UCSD-AML1 (cell line): ENCODE data around the gene TUBGCP5.
"Not testable (repeated sequence)": the region's sequence is repeated elsewhere in the genome, so short reads cannot be mapped to it uniquely, and the experiment has no call there.

Source experiments
- DNase-seq: peaks from one replicate; lab custom pipeline; 2025; ENCODE audit not compliant: unreplicated experiment; lab: John Stamatoyannopoulos, UW

Gene TUBGCP5

GRCh38 chr15:23043535-23043934 is 4.2 kb upstream of the TUBGCP5 start:
- not testable (repeated sequence) for DNase-seq

GRCh38 chr15:23041736-23042135 is 2.4 kb upstream of the TUBGCP5 start:
- not testable (repeated sequence) for DNase-seq

GRCh38 chr15:23039917-23040281 is 530 bp upstream of the TUBGCP5 start:
- no peak for DNase-seq

- no peak for DNase-seq
These were observed 635 bp downstream of the TUBGCP5 start for GRCh38 chr15:23038726-23039142.

- DNase-seq, result peak; percentile 38
These were observed 3.3 kb downstream of the TUBGCP5 start for GRCh38 chr15:23035964-23036566.

GRCh38 chr15:23033979-23034378 is 5.4 kb downstream of the TUBGCP5 start:
- DNase-seq, result no peak

GRCh38 chr15:23026218-23026617 is 13.2 kb downstream of the TUBGCP5 start:
- no peak for DNase-seq

GRCh38 chr15:23022156-23022555 is 17.2 kb downstream of the TUBGCP5 start:
- no peak for DNase-seq

- DNase-seq, result no peak
These were observed 24.9 kb downstream of the TUBGCP5 start for GRCh38 chr15:23014394-23015000.

GRCh38 chr15:23013681-23014080 is 25.7 kb downstream of the TUBGCP5 start:
- no peak for DNase-seq

GRCh38 chr15:23012616-23013015 is 26.8 kb downstream of the TUBGCP5 start:
- DNase-seq, result not testable (repeated sequence)

GRCh38 chr15:23003736-23004135 is 35.6 kb downstream of the TUBGCP5 start:
- no peak for DNase-seq

GRCh38 chr15:23002920-23003319 is 36.4 kb downstream of the TUBGCP5 start:
- DNase-seq, result no peak

- DNase-seq, result no peak
These were observed 43.6 kb downstream of the TUBGCP5 start for GRCh38 chr15:22995795-22996194.

- no peak for DNase-seq
These were observed 47.4 kb downstream of the TUBGCP5 start for GRCh38 chr15:22992024-22992326.

- no peak for DNase-seq
These were observed 49.5 kb downstream of the TUBGCP5 start for GRCh38 chr15:22989576-22990477.

- no peak for DNase-seq
These were observed 50.6 kb downstream of the TUBGCP5 start for GRCh38 chr15:22988811-22989210.

GRCh38 chr15:22981931-22982330 is 57.4 kb downstream of the TUBGCP5 start:
- DNase-seq, result not testable (repeated sequence)

GRCh38 chr15:22981051-22981840 is 58.1 kb downstream of the TUBGCP5 start:
- DNase-seq, result no peak

GRCh38 chr15:22980189-22981050 is 58.9 kb downstream of the TUBGCP5 start, which contains the start of gene CYFIP1:
Gene CYFIP1 (minus strand): TSS chr15:22980368. CDS start chr15:22947285, 33,083 bp downstream.
- DNase-seq, result peak; percentile 80
